ENCODE data around the gene POLQ. TPM values are rescaled to one million over a fixed set of nuclear protein-coding genes. Genes with fewer than 3 reads are reported as not detected.
"Not testable (repeated sequence)": the region's sequence is repeated elsewhere in the genome, so short reads cannot be mapped to it uniquely, and the experiment has no call there.

Gene POLQ
- total RNA-seq, 1 donor from 2014 or later: 0.79 TPM

GRCh38 chr3:121411523-121411922 is 134.3 kb downstream of the POLQ start:
- no peak for FAIRE-seq
- H3K27me3 ChIP-seq (ENCODE audit: control insufficient read depth, insufficient read depth, low read length): no peaks in the 10 kb centered on the region
- H3K4me3 ChIP-seq (ENCODE audit: low read depth, low read length): no peak overlapping the region
- peak; percentile 59 for DNase-seq (ENCODE audit: low read depth)
- TF ChIP-seq CTCF (IDR thresholded peaks at IDR 0.05; ENCODE audit: insufficient read depth, low read length, severe bottlenecking): no peak
- no peaks in the 10 kb centered on the region for H3K36me3 ChIP-seq (ENCODE audit: control insufficient read depth, insufficient read depth, low read length)

GRCh38 chr3:121405631-121406030 is 140.2 kb downstream of the POLQ start:
- no peak for FAIRE-seq
- TF ChIP-seq CTCF (IDR thresholded peaks at IDR 0.05; ENCODE audit: insufficient read depth, low read length, severe bottlenecking): no peak
- no peaks in the 10 kb centered on the region for H3K27me3 ChIP-seq (ENCODE audit: control insufficient read depth, insufficient read depth, low read length)

GRCh38 chr3:121399820-121400219 is 146.0 kb downstream of the POLQ start:
- no peak overlapping the region for H3K4me3 ChIP-seq (ENCODE audit: low read depth, low read length)
- FAIRE-seq (no peak), DNase-seq (ENCODE audit: low read depth) (no peak)
- TF ChIP-seq CTCF (IDR thresholded peaks at IDR 0.05; ENCODE audit: insufficient read depth, low read length, severe bottlenecking): no peak
- H3K36me3 ChIP-seq (ENCODE audit: control insufficient read depth, insufficient read depth, low read length): no peaks in the 10 kb centered on the region
- no peaks in the 10 kb centered on the region for H3K27me3 ChIP-seq (ENCODE audit: control insufficient read depth, insufficient read depth, low read length)

More at GRCh38 chr3:121405631-121406030, 140.2 kb downstream of the POLQ start:
- H3K4me3 ChIP-seq (ENCODE audit: low read depth, low read length): no peak overlapping the region
- DNase-seq (ENCODE audit: low read depth): no peak
- no peaks in the 10 kb centered on the region for H3K36me3 ChIP-seq (ENCODE audit: control insufficient read depth, insufficient read depth, low read length)

- not testable (repeated sequence) for FAIRE-seq; H3K36me3 ChIP-seq (ENCODE audit: control insufficient read depth, insufficient read depth, low read length); H3K27me3 ChIP-seq (ENCODE audit: control insufficient read depth, insufficient read depth, low read length); DNase-seq (ENCODE audit: low read depth); H3K4me3 ChIP-seq (ENCODE audit: low read depth, low read length)
Measured at GRCh38 chr3:121398051-121398450, 147.7 kb downstream of the POLQ start.

GRCh38 chr3:121395967-121396366 is 149.8 kb downstream of the POLQ start:
- not testable (repeated sequence) for FAIRE-seq; H3K36me3 ChIP-seq (ENCODE audit: control insufficient read depth, insufficient read depth, low read length); H3K4me3 ChIP-seq (ENCODE audit: low read depth, low read length)

GRCh38 chr3:121388308-121388707 is 157.5 kb downstream of the POLQ start:
- DNase-seq (ENCODE audit: low read depth); H3K4me3 ChIP-seq (ENCODE audit: low read depth, low read length); H3K36me3 ChIP-seq (ENCODE audit: control insufficient read depth, insufficient read depth, low read length); FAIRE-seq; H3K27me3 ChIP-seq (ENCODE audit: control insufficient read depth, insufficient read depth, low read length): not testable (repeated sequence)

More at GRCh38 chr3:121395967-121396366, 149.8 kb downstream of the POLQ start:
- H3K27me3 ChIP-seq (ENCODE audit: control insufficient read depth, insufficient read depth, low read length); DNase-seq (ENCODE audit: low read depth): not testable (repeated sequence)

Other genes starting within 250 kb of the POLQ start
- not detected in 2 replicates for gene ARGFX, start 22.0 kb upstream of the POLQ start, total RNA-seq
- gene FBXO40, start 47.4 kb upstream of the POLQ start, total RNA-seq: not detected in 2 replicates
- gene HCLS1, start 114.9 kb upstream of the POLQ start, total RNA-seq: 6.3 and 10.4 TPM in 2 replicates
- 30.0 and 45.2 TPM in 2 replicates for gene GOLGB1, start 203.8 kb upstream of the POLQ start, total RNA-seq

Data from bronchial epithelial cell (primary cell).